ENCODE measurements around the gene SPAG16.

Gene SPAG16

GRCh38 chr2:214378455-214379103 lies 1094.3 kb downstream of the SPAG16 start:
- Histone ChIP-seq H3K79me2 (ENCODE audit: insufficient read depth, low read length) (no peaks in the 10 kb centered on the region), H2AFZ (ENCODE audit: low read depth, low read length, severe bottlenecking) (no peak overlapping the region), H3K27me3 (ENCODE audit: low read length) (no peaks in the 10 kb centered on the region), H3K27ac (ENCODE audit: low read depth, low read length) (no peak overlapping the region), H3K4me3 (ENCODE audit: insufficient read depth, low read length, poor library complexity, severe bottlenecking) (no peak overlapping the region), H3K9me3 (ENCODE audit: insufficient read depth, low read length) (no peaks in the 10 kb centered on the region), H3K9me2 (replicated peaks; ENCODE audit: insufficient read depth, low read length) (no peaks in the 10 kb centered on the region), H4K20me1 (ENCODE audit: low read depth, low read length) (no peaks in the 10 kb centered on the region), H3K4me2 (ENCODE audit: low read depth, low read length, poor library complexity, severe bottlenecking) (no peak overlapping the region), H3K9ac (ENCODE audit: low read length) (no peak overlapping the region), H3F3A (ENCODE audit: insufficient read depth) (no peaks in the 10 kb centered on the region), H3K36me3 (ENCODE audit: low read length) (no peaks in the 10 kb centered on the region)
- TF ChIP-seq EZH2phosphoT487 (conservative IDR thresholded peaks at IDR 0.05; ENCODE audit: low read length): no peak
- TF ChIP-seq CTCF (IDR thresholded peaks at IDR 0.05; ENCODE audit: insufficient read depth, low read length, poor library complexity, severe bottlenecking): no peak

GRCh38 chr2:214379227-214379626 lies 1095.0 kb downstream of the SPAG16 start:
- no peaks in the 10 kb centered on the region for H3K36me3 ChIP-seq (ENCODE audit: low read length)
- H3K9me3 ChIP-seq (ENCODE audit: insufficient read depth, low read length): no peaks in the 10 kb centered on the region
- H3K27me3 ChIP-seq (ENCODE audit: low read length): no peaks in the 10 kb centered on the region
- H3K4me3 ChIP-seq (ENCODE audit: insufficient read depth, low read length, poor library complexity, severe bottlenecking): no peak overlapping the region
- no peaks in the 10 kb centered on the region for H4K20me1 ChIP-seq (ENCODE audit: low read depth, low read length)
- no peaks in the 10 kb centered on the region for H3K9me2 ChIP-seq (replicated peaks; ENCODE audit: insufficient read depth, low read length)
- H3K4me2 ChIP-seq (ENCODE audit: low read depth, low read length, poor library complexity, severe bottlenecking): no peak overlapping the region
- H3K9ac ChIP-seq (ENCODE audit: low read length): no peak overlapping the region
- no peak overlapping the region for H2AFZ ChIP-seq (ENCODE audit: low read depth, low read length, severe bottlenecking)
- no peak for TF ChIP-seq EZH2phosphoT487 (conservative IDR thresholded peaks at IDR 0.05; ENCODE audit: low read length)
- TF ChIP-seq CTCF (IDR thresholded peaks at IDR 0.05; ENCODE audit: insufficient read depth, low read length, poor library complexity, severe bottlenecking): no peak
- H3K79me2 ChIP-seq (ENCODE audit: insufficient read depth, low read length): no peaks in the 10 kb centered on the region
- H3K27ac ChIP-seq (ENCODE audit: low read depth, low read length): no peak overlapping the region
- no peaks in the 10 kb centered on the region for H3F3A ChIP-seq (ENCODE audit: insufficient read depth)

- Histone ChIP-seq H3K4me3 (ENCODE audit: insufficient read depth, low read length, poor library complexity, severe bottlenecking) (no peak overlapping the region), H3K79me2 (ENCODE audit: insufficient read depth, low read length) (no peaks in the 10 kb centered on the region), H3K27me3 (ENCODE audit: low read length) (no peaks in the 10 kb centered on the region), H3K9ac (ENCODE audit: low read length) (no peak overlapping the region), H3F3A (ENCODE audit: insufficient read depth) (no peaks in the 10 kb centered on the region), H3K9me2 (replicated peaks; ENCODE audit: insufficient read depth, low read length) (no peaks in the 10 kb centered on the region), H3K27ac (ENCODE audit: low read depth, low read length) (no peak overlapping the region), H3K4me2 (ENCODE audit: low read depth, low read length, poor library complexity, severe bottlenecking) (no peak overlapping the region), H3K9me3 (ENCODE audit: insufficient read depth, low read length) (no peaks in the 10 kb centered on the region), H4K20me1 (ENCODE audit: low read depth, low read length) (no peaks in the 10 kb centered on the region), H2AFZ (ENCODE audit: low read depth, low read length, severe bottlenecking) (no peak overlapping the region), H3K36me3 (ENCODE audit: low read length) (no peaks in the 10 kb centered on the region)
- no peak for TF ChIP-seq EZH2phosphoT487 (conservative IDR thresholded peaks at IDR 0.05; ENCODE audit: low read length)
- TF ChIP-seq CTCF (IDR thresholded peaks at IDR 0.05; ENCODE audit: insufficient read depth, low read length, poor library complexity, severe bottlenecking): no peak
Observed at GRCh38 chr2:214380681-214381080, 1096.4 kb downstream of the SPAG16 start.
